Measurements from ENCODE around the gene SALL1. TPM values are rescaled to one million over a fixed set of nuclear protein-coding genes. Genes with fewer than 3 reads are reported as not detected.
A peak's percentile ranks its signal among the peaks of the same experiment; 100 is the strongest.

Gene SALL1
- total and polyA plus RNA-seq, 2 experiments from 2014 or later: 9.4 to 22.7 TPM

- no peaks in the 10 kb centered on the region for H4K20me1 ChIP-seq (replicated peaks; ENCODE audit: insufficient read depth)
- peak overlapping the region; percentile 96 for H3K27ac Mint-ChIP-seq
- peaks cover 43% of the 10 kb centered on the region for H3K4me1 ChIP-seq (ENCODE audit: insufficient read depth)
These were observed 30.4 kb upstream of the SALL1 start for GRCh38 chr16:51181503-51181811.

More at GRCh38 chr16:51181503-51181811, 30.4 kb upstream of the SALL1 start:
- no peak overlapping the region for H2AFZ ChIP-seq
- H3K9me2 ChIP-seq (ENCODE audit: insufficient read depth): peaks cover 6% of the 10 kb centered on the region; the same call in 1 of the 2 replicates
- peak overlapping the region; percentile 64 for H3K4me2 ChIP-seq
- H3K27ac ChIP-seq (ENCODE audit: low read depth): peak overlapping the region; percentile 94
- H3K79me2 ChIP-seq (replicated peaks; ENCODE audit: insufficient read depth): no peaks in the 10 kb centered on the region
- no peak for TF ChIP-seq STAT1 (IDR thresholded peaks at IDR 0.05; ENCODE audit: unreplicated experiment)
- TF ChIP-seq CREB1 (CRISPR knock-in tag; IDR thresholded peaks at IDR 0.05; ENCODE audit: low read depth): peak; percentile 61
- TF ChIP-seq ETS1 (IDR thresholded peaks at IDR 0.05): peak; percentile 1; the same call in 1 of the 2 replicates
- no peak for TF ChIP-seq EZH2phosphoT487 (IDR thresholded peaks at IDR 0.05; ENCODE audit: unreplicated experiment)
- no peak for TF ChIP-seq CTCF (conservative IDR thresholded peaks at IDR 0.05; ENCODE audit: low read depth in 2 of 2)
- TF ChIP-seq EZH2 (IDR thresholded peaks at IDR 0.05; ENCODE audit: low read depth, unreplicated experiment): no peak
- no peak for TF ChIP-seq NANOG (IDR thresholded peaks at IDR 0.05; ENCODE audit: borderline replicate concordance)
- peak; percentile 66; the same call in 1 of the 2 replicates for TF ChIP-seq ZNF462 (CRISPR knock-in tag; IDR thresholded peaks at IDR 0.05)
- H3K27me3 Mint-ChIP-seq (ENCODE audit: insufficient read depth, low read depth, poor library complexity): peaks cover 10% of the 10 kb centered on the region
- peak overlapping the region; percentile 34 for H3K4me3 ChIP-seq
- peak overlapping the region; percentile 48 for H3K4me3 Mint-ChIP-seq
- ATAC-seq (peak; percentile 84), DNase-seq (ENCODE audit: low spot score) (peak; percentile 89)
- H3K9me3 Mint-ChIP-seq: no peaks in the 10 kb centered on the region
- no peaks in the 10 kb centered on the region for H3K36me3 Mint-ChIP-seq (ENCODE audit: low read depth)
- H3K27me3 ChIP-seq (ENCODE audit: insufficient read depth): no peaks in the 10 kb centered on the region
- H3K36me3 ChIP-seq (ENCODE audit: insufficient read depth): no peaks in the 10 kb centered on the region
- peaks cover 10% of the 10 kb centered on the region for H3F3A ChIP-seq (replicated peaks; ENCODE audit: low read depth)
- H3K4me1 Mint-ChIP-seq: peaks cover 64% of the 10 kb centered on the region
